ENCODE results near the gene CENPB. TPM values are rescaled to one million over a fixed set of nuclear protein-coding genes. Genes with fewer than 3 reads are reported as not detected.
A peak's percentile ranks its signal among the peaks of the same experiment; 100 is the strongest.

The CENPB gene
- total and polyA plus RNA-seq, 10 of the 15 experiments (the other 5 are each of a cell fraction or from before 2014, with no cell fraction given), result 0.16 to 71.2 (median 14.0) TPM

DNA sequence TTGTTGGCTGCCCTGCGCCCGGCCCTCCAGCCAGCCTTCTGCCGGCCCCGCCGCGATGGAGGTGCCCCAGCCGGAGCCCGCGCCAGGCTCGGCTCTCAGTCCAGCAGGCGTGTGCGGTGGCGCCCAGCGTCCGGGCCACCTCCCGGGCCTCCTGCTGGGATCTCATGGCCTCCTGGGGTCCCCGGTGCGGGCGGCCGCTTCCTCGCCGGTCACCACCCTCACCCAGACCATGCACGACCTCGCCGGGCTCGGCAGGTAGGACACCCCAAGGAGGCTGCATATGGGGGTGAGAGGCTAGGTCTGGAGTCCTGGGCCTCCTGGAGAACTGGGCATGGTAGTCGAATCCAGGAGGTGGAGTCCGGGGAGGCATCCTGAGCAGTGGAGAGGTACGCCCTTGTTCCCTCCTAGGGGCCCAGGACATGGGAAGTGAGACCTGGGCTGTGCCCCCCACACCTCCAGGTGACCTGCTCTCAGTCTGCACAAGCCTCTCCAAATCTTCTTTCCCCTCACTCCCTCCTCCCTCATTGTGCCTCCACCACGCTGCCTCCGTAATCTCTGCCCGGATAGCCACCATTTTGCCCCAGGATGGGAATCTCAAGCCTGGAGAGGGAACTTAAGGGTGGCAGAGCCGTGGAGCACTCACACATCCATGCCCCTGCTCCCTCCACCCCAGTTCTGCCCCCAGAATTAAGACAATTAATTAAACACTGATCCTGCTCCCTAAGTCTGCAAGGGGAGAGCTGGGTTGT, 10.1 kb upstream of the CENPB start:
- Histone ChIP-seq H3K9ac (ENCODE audit: control insufficient read depth, insufficient read depth, low read length) (peak overlapping the region; percentile 68), H3K4me3 (peak overlapping the region; percentile 77), H3K9me3 (replicated peaks; ENCODE audit: control insufficient read depth, insufficient read depth, low read length) (no peaks in the 10 kb centered on the region), H3K79me2 (ENCODE audit: control insufficient read depth, insufficient read depth, low read length) (peaks cover 18% of the 10 kb centered on the region), H3K4me1 (ENCODE audit: control insufficient read depth, insufficient read depth, low read length) (peaks cover 36% of the 10 kb centered on the region), H3K27ac (ENCODE audit: control insufficient read depth, insufficient read depth) (peak overlapping the region; percentile 62), H4K20me1 (ENCODE audit: control insufficient read depth, insufficient read depth) (no peaks in the 10 kb centered on the region), H3K4me2 (ENCODE audit: control insufficient read depth, insufficient read depth) (peak overlapping the region; percentile 85), H3K27me3 (replicated peaks in 1 of 2; ENCODE audit: control insufficient read depth in 2 of 2, insufficient read depth in 2 of 2, low read length in 1 of 2) (no peaks in the 10 kb centered on the region), H2AFZ (ENCODE audit: control insufficient read depth, low read depth, low read length) (no peak overlapping the region; the same call in 1 of the 2 replicates), H3K36me3 (ENCODE audit: control insufficient read depth in 2 of 2, insufficient read depth in 2 of 2, low read length in 1 of 2) (peaks cover 5 to 12% of the 10 kb centered on the region in 2 experiments; a peak in 3 of 4 replicates)
- WGBS (ENCODE audit: insufficient coverage, insufficient replicate concordance, low lambda C conversion rate, missing lambda C conversion rate), result 10% methylated on average over 27 of the region's 33 CpGs
- FAIRE-seq (no peak), ATAC-seq (peak; percentile 18), DNase-seq (ENCODE audit: low read depth, low spot score) (no peak)
- RAD21 ChIA-PET (ENCODE audit: unreplicated experiment), result interaction anchor here (0.8 to 1.4 kb wide), 5 partner anchors 9 to 275 kb away, joined by 3 to 5 read pairs (median 4); partner anchors contain the start of gene AP5S1
- CTCF ChIA-PET, result interaction anchor here (1.1 to 2.1 kb wide), 3 partner anchors 9 to 58 kb away, joined by 3 to 30 read pairs (median 5); partner anchors contain the start of gene AP5S1
- no TSS peak for BruUV-seq (replicated peaks)
- POLR2A ChIA-PET, result interaction anchor here (0.6 to 1.1 kb wide), 4 partner anchors 24 to 1173 kb away, joined by 3 to 6 read pairs (median 3); partner anchors contain the start of gene AP5S1
- SMC1A ChIA-PET (ENCODE audit: uncharacterized antibody, unreplicated experiment), result interaction anchor here (1.2 to 1.4 kb wide), 2 partner anchors 22 to 24 kb away, joined by 3 to 5 read pairs; partner anchors contain the start of gene AP5S1
- intact Hi-C loops (cut with micrococcal nuclease; ENCODE audit: unreplicated experiment) (loop anchor here (5.0 kb wide), 1 partner anchor 111 kb away; no protein-coding TSS in a partner anchor), in situ Hi-C loops (cut with MboI) (no loop called here)
- no peak for TF ChIP-seq POLR2AphosphoS5 (IDR thresholded peaks at IDR 0.05; ENCODE audit: low read length)
- no peak for TF ChIP-seq NBN (IDR thresholded peaks at IDR 0.05)
- TF ChIP-seq CHD2 (IDR thresholded peaks at IDR 0.05; ENCODE audit: borderline replicate concordance, low read depth, low read length), result no peak
- TF ChIP-seq SUZ12 (IDR thresholded peaks at IDR 0.05; ENCODE audit: unreplicated experiment), result no peak
- no peak for TF ChIP-seq YBX1 (IDR thresholded peaks at IDR 0.05)
- no peak for TF ChIP-seq BCL11A (IDR thresholded peaks at IDR 0.05; ENCODE audit: low read depth, low read length)
- TF ChIP-seq BACH1 (IDR thresholded peaks at IDR 0.05; ENCODE audit: borderline replicate concordance), result no peak
- TF ChIP-seq, protein P1, sequence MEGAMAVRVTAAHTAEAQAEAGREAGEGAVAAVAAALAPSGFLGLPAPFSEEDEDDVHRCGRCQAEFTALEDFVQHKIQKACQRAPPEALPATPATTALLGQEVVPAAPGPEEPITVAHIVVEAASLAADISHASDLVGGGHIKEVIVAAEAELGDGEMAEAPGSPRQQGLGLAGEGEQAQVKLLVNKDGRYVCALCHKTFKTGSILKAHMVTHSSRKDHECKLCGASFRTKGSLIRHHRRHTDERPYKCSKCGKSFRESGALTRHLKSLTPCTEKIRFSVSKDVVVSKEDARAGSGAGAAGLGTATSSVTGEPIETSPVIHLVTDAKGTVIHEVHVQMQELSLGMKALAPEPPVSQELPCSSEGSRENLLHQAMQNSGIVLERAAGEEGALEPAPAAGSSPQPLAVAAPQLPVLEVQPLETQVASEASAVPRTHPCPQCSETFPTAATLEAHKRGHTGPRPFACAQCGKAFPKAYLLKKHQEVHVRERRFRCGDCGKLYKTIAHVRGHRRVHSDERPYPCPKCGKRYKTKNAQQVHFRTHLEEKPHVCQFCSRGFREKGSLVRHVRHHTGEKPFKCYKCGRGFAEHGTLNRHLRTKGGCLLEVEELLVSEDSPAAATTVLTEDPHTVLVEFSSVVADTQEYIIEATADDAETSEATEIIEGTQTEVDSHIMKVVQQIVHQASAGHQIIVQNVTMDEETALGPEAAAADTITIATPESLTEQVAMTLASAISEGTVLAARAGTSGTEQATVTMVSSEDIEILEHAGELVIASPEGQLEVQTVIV (IDR thresholded peaks at IDR 0.05; ENCODE audit: borderline replicate concordance, partially characterized antibody), result no peak
- no peak for TF ChIP-seq STAT3 (IDR thresholded peaks at IDR 0.05; ENCODE audit: low read depth, low read length)
- TF ChIP-seq NFYB (IDR thresholded peaks at IDR 0.05; ENCODE audit: insufficient read depth, low read depth, low read length), result no peak
- no peak for TF ChIP-seq SMAD5 (IDR thresholded peaks at IDR 0.05; ENCODE audit: low read depth)
- no peak for TF ChIP-seq ZZZ3 (IDR thresholded peaks at IDR 0.05; ENCODE audit: control insufficient read depth, insufficient read length, low read depth)
- TF ChIP-seq, protein P2, sequence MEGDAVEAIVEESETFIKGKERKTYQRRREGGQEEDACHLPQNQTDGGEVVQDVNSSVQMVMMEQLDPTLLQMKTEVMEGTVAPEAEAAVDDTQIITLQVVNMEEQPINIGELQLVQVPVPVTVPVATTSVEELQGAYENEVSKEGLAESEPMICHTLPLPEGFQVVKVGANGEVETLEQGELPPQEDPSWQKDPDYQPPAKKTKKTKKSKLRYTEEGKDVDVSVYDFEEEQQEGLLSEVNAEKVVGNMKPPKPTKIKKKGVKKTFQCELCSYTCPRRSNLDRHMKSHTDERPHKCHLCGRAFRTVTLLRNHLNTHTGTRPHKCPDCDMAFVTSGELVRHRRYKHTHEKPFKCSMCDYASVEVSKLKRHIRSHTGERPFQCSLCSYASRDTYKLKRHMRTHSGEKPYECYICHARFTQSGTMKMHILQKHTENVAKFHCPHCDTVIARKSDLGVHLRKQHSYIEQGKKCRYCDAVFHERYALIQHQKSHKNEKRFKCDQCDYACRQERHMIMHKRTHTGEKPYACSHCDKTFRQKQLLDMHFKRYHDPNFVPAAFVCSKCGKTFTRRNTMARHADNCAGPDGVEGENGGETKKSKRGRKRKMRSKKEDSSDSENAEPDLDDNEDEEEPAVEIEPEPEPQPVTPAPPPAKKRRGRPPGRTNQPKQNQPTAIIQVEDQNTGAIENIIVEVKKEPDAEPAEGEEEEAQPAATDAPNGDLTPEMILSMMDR (IDR thresholded peaks at IDR 0.05 in 2 of 3, conservative IDR thresholded peaks at IDR 0.05 in 1 of 3; ENCODE audit: control insufficient read depth in 2 of 3, extremely low read depth in 1 of 3, insufficient read depth in 1 of 3, low read depth in 3 of 3, low read length in 3 of 3), result no peak
- TF ChIP-seq BMI1 (IDR thresholded peaks at IDR 0.05; ENCODE audit: borderline replicate concordance), result no peak
- TF ChIP-seq CEBPB (IDR thresholded peaks at IDR 0.05; ENCODE audit: borderline replicate concordance in 1 of 2, low read depth in 2 of 2, low read length in 2 of 2), result no peak
- TF ChIP-seq JUND (IDR thresholded peaks at IDR 0.05; ENCODE audit: low read depth, low read length), result no peak
- no peak for TF ChIP-seq RELA (IDR thresholded peaks at IDR 0.05; ENCODE audit: borderline replicate concordance, partially characterized antibody)
- TF ChIP-seq TAF1 (IDR thresholded peaks at IDR 0.05; ENCODE audit: borderline replicate concordance, low read depth, low read length), result no peak
- no peak for TF ChIP-seq NFXL1 (IDR thresholded peaks at IDR 0.05; ENCODE audit: borderline replicate concordance)
